ENCODE data around the gene METAP2. TPM values are rescaled to one million over a fixed set of nuclear protein-coding genes. Genes with fewer than 3 reads are reported as not detected.

The METAP2 gene
- total RNA-seq, 1 experiment from 2014 or later: 86.1 TPM

GRCh38 chr12:95470300-95470699, 3.7 kb upstream of the METAP2 start:
- BruUV-seq (replicated peaks): no TSS peak
- CTCF ChIA-PET: no interaction called here

GRCh38 chr12:95473231-95473883, 595 bp upstream of the METAP2 start:
- Histone ChIP-seq H3K4me1 (ENCODE audit: control insufficient read depth, insufficient read depth, low read length) (peaks cover 9% of the 10 kb centered on the region; the same call in 1 of the 2 replicates), H3K4me3 (ENCODE audit: low read depth in 2 of 2, low read length in 2 of 2) (peak overlapping the region; percentile 67 to 94), H3K27ac (ENCODE audit: low read length) (peak overlapping the region; percentile 98), H3K27me3 (ENCODE audit: control insufficient read depth, insufficient read depth, low read length) (no peaks in the 10 kb centered on the region), H3K9me3 (ENCODE audit: control insufficient read depth, insufficient read depth, low read depth, low read length) (no peaks in the 10 kb centered on the region), H3K36me3 (ENCODE audit: control insufficient read depth, insufficient read depth, low read length) (peaks cover 21% of the 10 kb centered on the region)
- peak; percentile 70 for ATAC-seq
- ChIA-PET POLR2A (interaction anchor here (0.7 kb wide), 1 partner anchor 1029 kb away, joined by 3 read pairs; no protein-coding TSS in a partner anchor), CTCF (interaction anchor here (1.5 kb wide), 1 partner anchor 61 kb away, joined by 8 read pairs; no protein-coding TSS in a partner anchor)
- intact Hi-C loops (cut with micrococcal nuclease; ENCODE audit: unreplicated experiment) (no loop called here), in situ Hi-C loops (cut with HindIII; ENCODE audit: low pct_unique_long_range_greater_than_20kb, low sequenced_read_pairs) (no loop called here)
- DNase-seq (ENCODE audit: low read depth, low spot score): peak; percentile 18
- no peak for TF ChIP-seq REST (IDR thresholded peaks at IDR 0.05; ENCODE audit: insufficient read depth in 1 of 2, low read depth in 2 of 2, low read length in 1 of 2)
- no TSS peak for BruUV-seq (replicated peaks)

More at GRCh38 chr12:95470300-95470699, 3.7 kb upstream of the METAP2 start:
- DNase-seq (ENCODE audit: low read depth, low spot score): no peak
- Histone ChIP-seq H3K4me3 (ENCODE audit: low read depth in 2 of 2, low read length in 2 of 2) (no peak overlapping the region), H3K36me3 (ENCODE audit: control insufficient read depth, insufficient read depth, low read length) (peaks cover 8% of the 10 kb centered on the region; the same call in 1 of the 2 replicates), H3K27me3 (ENCODE audit: control insufficient read depth, insufficient read depth, low read length) (no peaks in the 10 kb centered on the region), H3K27ac (ENCODE audit: low read length) (no peak overlapping the region), H3K4me1 (ENCODE audit: control insufficient read depth, insufficient read depth, low read length) (peaks cover 2% of the 10 kb centered on the region; the same call in 1 of the 2 replicates), H3K9me3 (ENCODE audit: control insufficient read depth, insufficient read depth, low read depth, low read length) (no peaks in the 10 kb centered on the region)
- ATAC-seq: no peak
- intact Hi-C loops (cut with micrococcal nuclease; ENCODE audit: unreplicated experiment): no loop called here
- POLR2A ChIA-PET: interaction anchor here (0.7 kb wide), 1 partner anchor 16 kb away, joined by 7 read pairs; no protein-coding TSS in a partner anchor
- TF ChIP-seq SIN3A (IDR thresholded peaks at IDR 0.05; ENCODE audit: borderline replicate concordance, insufficient read depth, low read depth, low read length): no peak
- no peak for TF ChIP-seq POLR2AphosphoS5 (IDR thresholded peaks at IDR 0.05; ENCODE audit: low read depth, low read length)
- no peak for TF ChIP-seq REST (IDR thresholded peaks at IDR 0.05; ENCODE audit: insufficient read depth in 1 of 2, low read depth in 2 of 2, low read length in 1 of 2)
- TF ChIP-seq TCF7L2 (IDR thresholded peaks at IDR 0.05; ENCODE audit: low read depth, low read length): no peak
- TF ChIP-seq CTCF (IDR thresholded peaks at IDR 0.05): no peak
- in situ Hi-C loops (cut with HindIII; ENCODE audit: low pct_unique_long_range_greater_than_20kb, low sequenced_read_pairs): no loop called here

Measured in Panc1 (cell line).